ENCODE measurements around the gene SLC46A1. TPM values are rescaled to one million over a fixed set of nuclear protein-coding genes. Genes with fewer than 3 reads are reported as not detected.

The SLC46A1 gene
- total and polyA plus RNA-seq, 10 of the 15 experiments (the other 5 are each of a cell fraction or from before 2014, with no cell fraction given): 1.7 to 6.9 (median 4.0) TPM

- RAD21 ChIA-PET (ENCODE audit: unreplicated experiment): no interaction called here
- in situ Hi-C loops (cut with MboI): no loop called here
- ATAC-seq (no peak), FAIRE-seq (no peak), DNase-seq (ENCODE audit: low read depth, low spot score) (no peak)
- POLR2A ChIA-PET: no interaction called here
- H3K4me2 ChIP-seq (ENCODE audit: control insufficient read depth, insufficient read depth): no peak overlapping the region
- H2AFZ ChIP-seq (ENCODE audit: control insufficient read depth, low read depth, low read length): no peak overlapping the region
- SMC1A ChIA-PET (ENCODE audit: uncharacterized antibody, unreplicated experiment): no interaction called here
- H3K27me3 ChIP-seq (replicated peaks in 1 of 2; ENCODE audit: control insufficient read depth in 2 of 2, insufficient read depth in 2 of 2, low read length in 1 of 2): no peaks in the 10 kb centered on the region
- no peak overlapping the region for H3K9ac ChIP-seq (ENCODE audit: control insufficient read depth, insufficient read depth, low read length)
- no peaks in the 10 kb centered on the region for H3K79me2 ChIP-seq (ENCODE audit: control insufficient read depth, insufficient read depth, low read length)
- no peaks in the 10 kb centered on the region for H4K20me1 ChIP-seq (ENCODE audit: control insufficient read depth, insufficient read depth)
- H3K4me1 ChIP-seq (ENCODE audit: control insufficient read depth, insufficient read depth, low read length): no peaks in the 10 kb centered on the region
- CTCF ChIA-PET: interaction anchor here (1.0 to 1.1 kb wide), 2 partner anchors 27 to 96 kb away, joined by 3 read pairs; no protein-coding TSS in a partner anchor
- intact Hi-C loops (cut with micrococcal nuclease; ENCODE audit: unreplicated experiment): loop anchor here (10.0 kb wide), 1 partner anchor 101 kb away; no protein-coding TSS in a partner anchor
- H3K27ac ChIP-seq (ENCODE audit: control insufficient read depth, insufficient read depth): no peak overlapping the region
- H3K36me3 ChIP-seq (ENCODE audit: control insufficient read depth in 2 of 2, insufficient read depth in 2 of 2, low read length in 1 of 2): no peaks in the 10 kb centered on the region
- H3K4me3 ChIP-seq: no peak overlapping the region
- WGBS (ENCODE audit: insufficient coverage, insufficient replicate concordance, low lambda C conversion rate, missing lambda C conversion rate): 61% methylated on average over 8 of the region's 9 CpGs
- BruUV-seq (replicated peaks): no TSS peak
- no peaks in the 10 kb centered on the region for H3K9me3 ChIP-seq (replicated peaks; ENCODE audit: control insufficient read depth, insufficient read depth, low read length)
- TF ChIP-seq E4F1 (IDR thresholded peaks at IDR 0.05; ENCODE audit: borderline replicate concordance, partially characterized antibody): no peak
- TF ChIP-seq IKZF2 (IDR thresholded peaks at IDR 0.05): no peak
- no peak for TF ChIP-seq SMARCA5 (IDR thresholded peaks at IDR 0.05)
- TF ChIP-seq HCFC1 (IDR thresholded peaks at IDR 0.05; ENCODE audit: low read length): no peak
- TF ChIP-seq ZSCAN29 (IDR thresholded peaks at IDR 0.05): no peak
- no peak for TF ChIP-seq ETV6 (conservative IDR thresholded peaks at IDR 0.05 in 1 of 2, IDR thresholded peaks at IDR 0.05 in 1 of 2; ENCODE audit: borderline replicate concordance in 1 of 2, low read depth in 1 of 2)
- TF ChIP-seq CUX1 (IDR thresholded peaks at IDR 0.05; ENCODE audit: insufficient replicate concordance, low read depth, low read length): no peak
- no peak for TF ChIP-seq EGR1 (IDR thresholded peaks at IDR 0.05; ENCODE audit: borderline replicate concordance in 1 of 2, low read depth in 2 of 2, low read length in 2 of 2)
- no peak for TF ChIP-seq ZBTB40 (IDR thresholded peaks at IDR 0.05; ENCODE audit: borderline replicate concordance)
- no peak for TF ChIP-seq CBX5 (IDR thresholded peaks at IDR 0.05; ENCODE audit: low read depth)
- no peak for TF ChIP-seq NR2C2 (IDR thresholded peaks at IDR 0.05; ENCODE audit: borderline replicate concordance, control insufficient read depth, insufficient read length, low read depth)
Measured at GRCh38 chr17:28443901-28444638, 38.1 kb upstream of the SLC46A1 start.
